Calu3 (cell line): Measurements from ENCODE around the gene CYTH4. TPM values are rescaled to one million over a fixed set of nuclear protein-coding genes. Genes with fewer than 3 reads are reported as not detected.

Experiments
- BruUV-seq: library from RNA; stranded (reverse); fragments of 400-500 nt; replicated peaks from 2 replicates; lab custom pipeline; 2021; lab: Mats Ljungman, UMichigan
- CTCF ChIA-PET: fragments of 300-600 bp; sonication (Branson Sonifier 250); formaldehyde crosslinking; loops from one replicate; lab custom pipeline; 2022; ENCODE audit warnings: antibody characterized with exemption; lab: Charles Lee
- DNase-seq: peaks from one replicate; pipeline ENCODE4 v3.0.0; 2022
- H3K27ac Mint-ChIP-seq: one replicate; pipeline ENCODE4 v1.8.0; 2022; ENCODE audit warnings: mixed read lengths; ENCODE audit not compliant: unreplicated experiment
- H3K27me3 Mint-ChIP-seq: one replicate; pipeline ENCODE4 v1.8.0; 2022; ENCODE audit warnings: mixed read lengths; ENCODE audit not compliant: unreplicated experiment
- H3K36me3 Mint-ChIP-seq: one replicate; pipeline ENCODE4 v1.8.0; 2022; ENCODE audit warnings: mild to moderate bottlenecking, moderate library complexity, mixed read lengths; ENCODE audit not compliant: insufficient read depth, unreplicated experiment
- H3K4me1 Mint-ChIP-seq: one replicate; pipeline ENCODE4 v1.8.0; 2022; ENCODE audit warnings: mild to moderate bottlenecking, low read depth, mixed read lengths; ENCODE audit not compliant: unreplicated experiment
- H3K4me3 Mint-ChIP-seq: one replicate; pipeline ENCODE4 v1.8.0; 2022; ENCODE audit warnings: mild to moderate bottlenecking, low read depth, moderate library complexity, mixed read lengths; ENCODE audit not compliant: unreplicated experiment
- H3K9me3 Mint-ChIP-seq: one replicate; pipeline ENCODE4 v1.8.0; 2022; ENCODE audit warnings: low read depth, mixed read lengths; ENCODE audit not compliant: unreplicated experiment
- CTCF ChIP-seq: fragments of 200-600 bp; IDR thresholded peaks from one replicate; pipeline ENCODE4 v1.8.0; 2022; ENCODE audit warnings: antibody characterized with exemption; ENCODE audit not compliant: unreplicated experiment
- intact Hi-C: fragments of 100-400 bp; cut with micrococcal nuclease; formaldehyde crosslinking; loops from one replicate; pipeline ENCODE4 v1.10.0; 2022; ENCODE audit not compliant: unreplicated experiment
- total RNA-seq: library from RNA; stranded (reverse); gene quantifications from 2 replicates; pipeline ENCODE4 v1.2.3, GENCODE V29; 2022

Gene CYTH4
- total RNA-seq, 1 experiment from 2014 or later = 0.38 TPM

GRCh38 chr22:37287550-37287951 lies 5.2 kb downstream of the CYTH4 start:
- CTCF ChIA-PET = no interaction called here
- intact Hi-C loops = no loop called here
- TF ChIP-seq CTCF = no peak
- Mint-ChIP-seq H3K4me1 (peaks cover 7% of the 10 kb centered on the region), H3K4me3 (no peak overlapping the region), H3K27ac (no peak overlapping the region), H3K36me3 (no peaks in the 10 kb centered on the region), H3K27me3 (peaks cover 43% of the 10 kb centered on the region), H3K9me3 (no peaks in the 10 kb centered on the region)
- DNase-seq = no peak
- BruUV-seq = no TSS peak

GRCh38 chr22:37288521-37288920 lies 6.2 kb downstream of the CYTH4 start:
- Mint-ChIP-seq H3K27ac (no peak overlapping the region), H3K9me3 (no peaks in the 10 kb centered on the region), H3K36me3 (no peaks in the 10 kb centered on the region), H3K4me1 (no peaks in the 10 kb centered on the region), H3K4me3 (no peak overlapping the region), H3K27me3 (peaks cover 34% of the 10 kb centered on the region)
- CTCF ChIA-PET = no interaction called here
- peak; percentile 4 for TF ChIP-seq CTCF
- intact Hi-C loops = no loop called here
- BruUV-seq = no TSS peak
- DNase-seq = no peak

GRCh38 chr22:37289156-37289735 lies 6.9 kb downstream of the CYTH4 start:
- no peaks in the 10 kb centered on the region for H3K4me1 Mint-ChIP-seq
- peak; percentile 5 for TF ChIP-seq CTCF
- no TSS peak for BruUV-seq
- H3K27ac Mint-ChIP-seq = no peak overlapping the region
- CTCF ChIA-PET = no interaction called here
- no peaks in the 10 kb centered on the region for H3K9me3 Mint-ChIP-seq
- H3K36me3 Mint-ChIP-seq = no peaks in the 10 kb centered on the region
- H3K4me3 Mint-ChIP-seq = no peak overlapping the region
- no peak for DNase-seq
- intact Hi-C loops = no loop called here
- H3K27me3 Mint-ChIP-seq = peaks cover 34% of the 10 kb centered on the region

- CTCF ChIA-PET = interaction anchor here (1.1 kb wide), 1 partner anchor 15 kb away, joined by 3 read pairs; no protein-coding TSS in a partner anchor
- Mint-ChIP-seq H3K9me3 (no peaks in the 10 kb centered on the region), H3K36me3 (peaks cover 6% of the 10 kb centered on the region), H3K4me1 (peaks cover 5% of the 10 kb centered on the region), H3K27me3 (peaks cover 34% of the 10 kb centered on the region), H3K27ac (no peak overlapping the region), H3K4me3 (no peak overlapping the region)
- DNase-seq = no peak
- BruUV-seq = no TSS peak
- TF ChIP-seq CTCF = no peak
- intact Hi-C loops = no loop called here
These were observed 8.4 kb downstream of the CYTH4 start for GRCh38 chr22:37290737-37291136.
